Panc1 (cell line): ENCODE measurements around the gene SIK2.

ENCODE experiments used
- POLR2AphosphoS5 ChIP-seq: IDR thresholded peaks from 2 replicates; pipeline ENCODE4 v1.6.1; 2012; ENCODE audit warnings: mild to moderate bottlenecking, low read depth, low read length, moderate library complexity
- TF ChIP-seq, protein P1 (sequence below): fragments of 450-650 bp; IDR thresholded peaks from 2 replicates; pipeline ENCODE4 v1.5.1; 2017; ENCODE audit warnings: mild to moderate bottlenecking

DNA sequence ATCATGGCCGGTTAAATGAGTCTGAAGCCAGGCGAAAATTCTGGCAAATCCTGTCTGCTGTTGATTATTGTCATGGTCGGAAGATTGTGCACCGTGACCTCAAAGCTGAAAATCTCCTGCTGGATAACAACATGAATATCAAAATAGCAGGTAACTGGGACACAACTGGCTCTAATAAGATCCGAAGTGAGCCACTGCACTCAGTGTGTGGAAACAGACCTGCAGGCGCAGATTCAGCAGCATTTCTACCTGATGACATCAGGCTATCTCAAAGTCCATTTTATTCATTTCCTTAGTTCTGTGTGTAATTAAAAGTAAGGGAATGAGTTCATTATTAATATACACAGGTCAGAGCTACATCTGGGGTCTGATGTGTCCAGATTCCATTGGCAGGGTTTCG is 85.8 kb downstream of the SIK2 start:
- TF ChIP-seq, protein P1, sequence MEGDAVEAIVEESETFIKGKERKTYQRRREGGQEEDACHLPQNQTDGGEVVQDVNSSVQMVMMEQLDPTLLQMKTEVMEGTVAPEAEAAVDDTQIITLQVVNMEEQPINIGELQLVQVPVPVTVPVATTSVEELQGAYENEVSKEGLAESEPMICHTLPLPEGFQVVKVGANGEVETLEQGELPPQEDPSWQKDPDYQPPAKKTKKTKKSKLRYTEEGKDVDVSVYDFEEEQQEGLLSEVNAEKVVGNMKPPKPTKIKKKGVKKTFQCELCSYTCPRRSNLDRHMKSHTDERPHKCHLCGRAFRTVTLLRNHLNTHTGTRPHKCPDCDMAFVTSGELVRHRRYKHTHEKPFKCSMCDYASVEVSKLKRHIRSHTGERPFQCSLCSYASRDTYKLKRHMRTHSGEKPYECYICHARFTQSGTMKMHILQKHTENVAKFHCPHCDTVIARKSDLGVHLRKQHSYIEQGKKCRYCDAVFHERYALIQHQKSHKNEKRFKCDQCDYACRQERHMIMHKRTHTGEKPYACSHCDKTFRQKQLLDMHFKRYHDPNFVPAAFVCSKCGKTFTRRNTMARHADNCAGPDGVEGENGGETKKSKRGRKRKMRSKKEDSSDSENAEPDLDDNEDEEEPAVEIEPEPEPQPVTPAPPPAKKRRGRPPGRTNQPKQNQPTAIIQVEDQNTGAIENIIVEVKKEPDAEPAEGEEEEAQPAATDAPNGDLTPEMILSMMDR: no peak
- no peak for TF ChIP-seq POLR2AphosphoS5
